ENCODE results near the gene TAF4B.

Gene TAF4B

DNA sequence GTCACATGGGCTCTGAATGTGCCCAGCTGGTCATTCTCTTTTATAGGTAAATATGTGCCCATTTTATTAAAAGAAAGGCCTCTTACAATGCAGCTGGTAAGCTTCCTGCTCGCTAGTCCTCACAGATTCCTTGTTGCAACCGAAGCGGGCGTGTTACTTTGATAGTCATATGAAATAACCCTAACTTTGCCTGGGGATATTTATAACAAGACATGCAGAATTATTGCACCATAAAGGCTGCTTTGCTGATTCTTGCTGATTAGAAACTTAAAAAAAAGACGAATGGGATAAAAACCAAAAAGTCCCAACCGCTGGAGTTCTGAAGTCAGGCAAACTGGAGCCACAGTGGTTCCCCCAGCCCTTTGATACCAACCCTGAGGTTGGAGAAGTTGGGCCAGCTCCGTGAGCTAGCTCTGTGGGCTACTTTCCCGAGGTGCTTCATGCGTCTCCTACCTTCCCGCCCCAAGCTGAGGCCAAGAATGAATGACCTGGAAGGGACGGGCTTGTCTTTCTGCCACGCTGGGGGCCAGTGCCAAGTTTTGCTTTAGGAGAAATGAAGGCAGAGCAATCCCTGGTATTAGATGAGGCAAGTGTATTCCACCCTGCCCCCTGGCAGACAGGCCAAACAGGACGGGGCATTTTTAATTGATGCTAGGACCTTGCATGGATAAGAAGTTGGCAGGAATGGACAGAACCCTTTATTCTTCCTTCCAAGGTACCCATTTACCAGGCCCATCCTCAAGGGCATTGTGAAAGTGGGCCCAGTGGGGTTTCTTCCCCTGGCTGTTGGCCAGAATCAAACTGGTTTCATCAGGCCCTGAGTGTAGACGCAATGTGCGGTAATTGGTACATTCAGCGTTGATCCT lies 181.7 kb downstream of the TAF4B start:
- H3K27me3 ChIP-seq (ENCODE audit: control insufficient read depth, insufficient read depth, low read length): no peaks in the 10 kb centered on the region
- H3K9me3 ChIP-seq (ENCODE audit: control insufficient read depth, insufficient read depth, low read depth, low read length): no peaks in the 10 kb centered on the region
- no peak overlapping the region for H3K27ac ChIP-seq (ENCODE audit: low read depth, low read length)
- H3K4me3 ChIP-seq (ENCODE audit: low read depth, low read length): no peak overlapping the region
- H3K9ac ChIP-seq (ENCODE audit: low read length): no peak overlapping the region
- no peaks in the 10 kb centered on the region for H3K36me3 ChIP-seq (ENCODE audit: control insufficient read depth, insufficient read depth, low read length)
- H3K4me1 ChIP-seq (ENCODE audit: control insufficient read depth, insufficient read depth, low read length): peaks cover 17% of the 10 kb centered on the region

DNA sequence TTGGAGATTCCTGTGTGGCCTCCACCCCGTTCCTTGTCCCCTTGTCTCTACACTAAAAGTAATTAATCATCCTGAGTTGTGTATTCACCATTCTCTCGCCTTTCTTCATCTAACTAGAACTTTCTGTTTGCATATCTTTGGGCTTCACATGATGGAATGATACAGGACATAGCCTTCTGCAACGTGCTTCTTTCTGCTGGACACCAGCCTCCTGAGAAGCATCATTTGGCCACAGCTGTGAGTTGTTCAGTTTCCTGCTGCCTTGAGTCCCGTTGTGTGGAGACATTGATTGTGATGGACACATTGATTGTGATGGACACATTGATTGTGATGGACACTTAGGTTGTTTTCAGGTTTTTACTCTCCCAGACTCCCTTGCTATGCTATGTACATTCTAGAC lies 182.8 kb downstream of the TAF4B start:
- no peaks in the 10 kb centered on the region for H3K27me3 ChIP-seq (ENCODE audit: control insufficient read depth, insufficient read depth, low read length)
- no peaks in the 10 kb centered on the region for H3K9me3 ChIP-seq (ENCODE audit: control insufficient read depth, insufficient read depth, low read depth, low read length)
- H3K27ac ChIP-seq (ENCODE audit: low read depth, low read length): no peak overlapping the region
- H3K4me1 ChIP-seq (ENCODE audit: control insufficient read depth, insufficient read depth, low read length): peaks cover 20% of the 10 kb centered on the region
- no peaks in the 10 kb centered on the region for H3K36me3 ChIP-seq (ENCODE audit: control insufficient read depth, insufficient read depth, low read length)
- no peak overlapping the region for H3K9ac ChIP-seq (ENCODE audit: low read length)
- no peak overlapping the region for H3K4me3 ChIP-seq (ENCODE audit: low read depth, low read length)

DNA sequence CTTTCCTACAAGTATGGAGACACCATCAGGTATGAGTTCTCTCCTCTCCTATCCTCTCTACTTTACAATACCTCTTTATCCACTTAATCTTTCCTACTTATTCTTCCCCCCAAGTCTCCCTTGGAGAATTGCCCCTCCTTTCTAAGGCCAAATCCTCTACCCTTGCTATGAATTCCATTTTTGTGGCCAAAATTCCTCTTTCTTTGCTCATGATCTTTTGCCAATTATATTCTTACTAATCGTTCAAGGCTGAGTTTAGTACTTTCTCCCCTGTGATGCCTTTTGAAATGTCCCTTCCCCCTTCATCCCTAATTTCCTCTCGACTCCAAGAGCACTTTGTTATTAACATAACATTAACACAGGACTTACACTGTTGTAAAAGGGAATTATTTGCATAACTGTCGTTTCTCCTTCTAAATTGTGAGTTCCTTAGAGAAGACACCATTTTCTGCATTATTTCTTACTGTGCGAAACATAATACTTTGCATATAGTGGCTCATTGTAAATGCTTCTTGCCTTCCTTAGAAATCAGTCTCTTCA lies 188.7 kb downstream of the TAF4B start:
- Histone ChIP-seq H3K27me3 (ENCODE audit: control insufficient read depth, insufficient read depth, low read length) (no peaks in the 10 kb centered on the region), H3K4me1 (ENCODE audit: control insufficient read depth, insufficient read depth, low read length) (peaks cover 29% of the 10 kb centered on the region), H3K4me3 (ENCODE audit: low read depth, low read length) (peak overlapping the region; percentile 6; the same call in 1 of the 2 replicates), H3K9me3 (ENCODE audit: control insufficient read depth, insufficient read depth, low read depth, low read length) (no peaks in the 10 kb centered on the region), H3K9ac (ENCODE audit: low read length) (no peak overlapping the region), H3K27ac (ENCODE audit: low read depth, low read length) (peak overlapping the region; percentile 57), H3K36me3 (ENCODE audit: control insufficient read depth, insufficient read depth, low read length) (no peaks in the 10 kb centered on the region)

DNA sequence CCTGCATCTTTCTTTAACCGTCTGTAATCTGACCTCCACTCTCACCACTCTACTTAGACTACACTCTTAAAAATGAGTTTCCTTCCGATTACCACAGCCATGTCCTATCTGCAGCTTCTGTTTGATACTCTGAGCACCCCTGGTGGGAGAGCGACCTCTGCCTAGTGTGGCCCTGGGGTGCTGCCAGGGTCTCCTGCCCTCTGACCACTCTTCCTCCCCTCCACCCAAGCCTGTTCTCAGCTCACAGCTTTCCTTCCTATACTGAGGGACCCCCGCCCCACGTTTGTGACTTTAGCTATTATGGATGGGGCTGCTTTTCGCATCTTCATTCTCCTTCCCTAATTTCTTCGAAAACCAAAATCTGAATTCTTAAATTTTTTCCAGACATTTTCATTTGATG lies 189.4 kb downstream of the TAF4B start:
- H3K27ac ChIP-seq (ENCODE audit: low read depth, low read length): peak overlapping the region; percentile 57
- peaks cover 29% of the 10 kb centered on the region for H3K4me1 ChIP-seq (ENCODE audit: control insufficient read depth, insufficient read depth, low read length)
- peak overlapping the region; percentile 6; the same call in 1 of the 2 replicates for H3K4me3 ChIP-seq (ENCODE audit: low read depth, low read length)

DNA sequence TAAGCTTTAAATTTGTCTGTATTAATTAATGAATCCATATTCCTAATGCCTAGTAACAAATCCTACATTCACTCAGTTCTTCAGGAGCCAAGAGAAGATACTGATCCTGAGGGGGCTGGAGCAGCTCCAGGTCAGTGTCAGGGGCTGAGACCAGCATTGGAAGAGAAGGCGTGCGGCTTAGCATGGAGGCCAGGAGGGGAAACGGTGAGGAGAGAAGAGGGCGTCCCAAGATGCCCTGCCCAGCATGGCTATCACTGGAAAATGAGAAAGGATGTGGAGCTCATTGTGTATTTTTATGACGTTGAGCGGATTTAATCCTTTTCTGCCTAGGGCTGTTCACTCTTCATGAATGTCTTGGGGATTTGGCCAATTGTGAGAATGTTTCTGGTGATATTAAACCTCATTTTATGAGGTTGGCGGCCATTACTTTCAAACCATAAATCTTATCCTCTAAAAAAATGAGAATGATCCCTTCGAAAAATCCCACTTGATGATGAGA lies 190.5 kb downstream of the TAF4B start:
- no peak overlapping the region for H3K4me3 ChIP-seq (ENCODE audit: low read depth, low read length)
- H3K9me3 ChIP-seq (ENCODE audit: control insufficient read depth, insufficient read depth, low read depth, low read length): no peaks in the 10 kb centered on the region
- H3K27ac ChIP-seq (ENCODE audit: low read depth, low read length): no peak overlapping the region
- H3K4me1 ChIP-seq (ENCODE audit: control insufficient read depth, insufficient read depth, low read length): peaks cover 29% of the 10 kb centered on the region
- no peak overlapping the region for H3K9ac ChIP-seq (ENCODE audit: low read length)
- H3K36me3 ChIP-seq (ENCODE audit: control insufficient read depth, insufficient read depth, low read length): no peaks in the 10 kb centered on the region
- no peaks in the 10 kb centered on the region for H3K27me3 ChIP-seq (ENCODE audit: control insufficient read depth, insufficient read depth, low read length)

More for the DNA sequence above, 189.4 kb downstream of the TAF4B start:
- Histone ChIP-seq H3K36me3 (ENCODE audit: control insufficient read depth, insufficient read depth, low read length) (no peaks in the 10 kb centered on the region), H3K9me3 (ENCODE audit: control insufficient read depth, insufficient read depth, low read depth, low read length) (no peaks in the 10 kb centered on the region), H3K9ac (ENCODE audit: low read length) (no peak overlapping the region), H3K27me3 (ENCODE audit: control insufficient read depth, insufficient read depth, low read length) (no peaks in the 10 kb centered on the region)

DNA sequence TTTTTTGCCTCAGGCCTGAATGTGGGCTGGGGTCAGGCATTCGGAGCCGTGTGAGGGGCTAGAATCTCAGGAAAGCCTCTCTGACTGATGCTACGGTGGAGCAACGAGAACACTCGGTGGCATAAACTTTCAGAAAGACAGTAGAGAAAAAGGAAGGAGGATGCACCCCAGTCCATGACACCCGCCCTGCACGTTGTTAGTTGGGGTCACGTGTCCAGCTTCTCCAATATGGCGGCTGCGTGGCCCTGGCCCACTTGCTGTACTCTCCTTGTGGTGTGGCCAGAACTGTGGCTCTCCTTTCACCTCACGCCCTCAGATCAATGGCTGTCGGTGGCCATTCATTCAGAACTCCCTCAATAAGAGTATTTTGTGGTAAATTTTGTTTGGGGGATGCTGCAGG lies 190.9 kb downstream of the TAF4B start:
- Histone ChIP-seq H3K4me1 (ENCODE audit: control insufficient read depth, insufficient read depth, low read length) (peaks cover 29% of the 10 kb centered on the region), H3K36me3 (ENCODE audit: control insufficient read depth, insufficient read depth, low read length) (no peaks in the 10 kb centered on the region), H3K27ac (ENCODE audit: low read depth, low read length) (no peak overlapping the region), H3K9ac (ENCODE audit: low read length) (no peak overlapping the region), H3K27me3 (ENCODE audit: control insufficient read depth, insufficient read depth, low read length) (no peaks in the 10 kb centered on the region), H3K9me3 (ENCODE audit: control insufficient read depth, insufficient read depth, low read depth, low read length) (no peaks in the 10 kb centered on the region), H3K4me3 (ENCODE audit: low read depth, low read length) (no peak overlapping the region)

DNA sequence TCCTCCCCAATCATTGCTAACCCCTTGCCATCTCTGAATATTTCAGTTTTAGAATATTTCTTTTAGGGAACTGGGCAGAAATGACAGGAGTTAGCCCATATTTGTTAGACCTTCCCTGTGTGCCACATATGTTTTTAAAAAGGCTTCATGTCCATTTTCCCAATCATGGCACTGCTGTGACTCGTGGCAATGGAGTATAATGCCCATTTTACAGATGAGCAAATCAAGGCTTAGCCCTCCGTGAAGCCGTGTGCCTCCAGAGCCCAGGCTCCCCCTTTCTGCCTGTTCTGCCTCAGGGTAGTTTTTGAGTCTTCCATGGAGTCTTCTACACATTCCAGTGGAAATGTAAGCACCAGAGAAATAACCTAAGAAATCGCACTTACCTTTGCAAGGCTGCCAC lies 192.0 kb downstream of the TAF4B start:
- Histone ChIP-seq H3K27ac (ENCODE audit: low read depth, low read length) (no peak overlapping the region), H3K36me3 (ENCODE audit: control insufficient read depth, insufficient read depth, low read length) (no peaks in the 10 kb centered on the region), H3K9me3 (ENCODE audit: control insufficient read depth, insufficient read depth, low read depth, low read length) (no peaks in the 10 kb centered on the region), H3K9ac (ENCODE audit: low read length) (no peak overlapping the region), H3K4me1 (ENCODE audit: control insufficient read depth, insufficient read depth, low read length) (peaks cover 29% of the 10 kb centered on the region), H3K4me3 (ENCODE audit: low read depth, low read length) (no peak overlapping the region), H3K27me3 (ENCODE audit: control insufficient read depth, insufficient read depth, low read length) (no peaks in the 10 kb centered on the region)

DNA sequence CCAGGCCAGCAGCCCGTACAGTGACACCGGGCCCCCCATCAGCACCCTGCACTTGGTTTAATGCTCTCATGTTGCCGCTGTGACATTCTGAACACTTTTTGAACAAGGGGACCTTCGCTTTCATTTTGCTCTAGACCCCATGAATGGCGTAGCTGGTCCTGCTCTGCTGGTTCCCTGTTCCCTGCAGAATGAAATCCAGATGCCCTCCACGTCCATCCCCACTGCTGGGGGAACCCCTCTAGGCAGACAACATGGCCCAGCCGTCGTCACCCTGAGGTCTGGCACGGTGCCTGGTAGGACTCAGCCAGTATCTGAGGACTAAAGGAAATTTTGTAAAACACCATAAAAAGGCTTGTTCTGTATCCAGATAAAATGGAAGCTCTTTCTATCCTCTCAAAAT lies 193.5 kb downstream of the TAF4B start:
- no peaks in the 10 kb centered on the region for H3K36me3 ChIP-seq (ENCODE audit: control insufficient read depth, insufficient read depth, low read length)
- peaks cover 19% of the 10 kb centered on the region for H3K4me1 ChIP-seq (ENCODE audit: control insufficient read depth, insufficient read depth, low read length)
- H3K4me3 ChIP-seq (ENCODE audit: low read depth, low read length): no peak overlapping the region
- no peak overlapping the region for H3K9ac ChIP-seq (ENCODE audit: low read length)
- no peaks in the 10 kb centered on the region for H3K27me3 ChIP-seq (ENCODE audit: control insufficient read depth, insufficient read depth, low read length)
- no peaks in the 10 kb centered on the region for H3K9me3 ChIP-seq (ENCODE audit: control insufficient read depth, insufficient read depth, low read depth, low read length)
- no peak overlapping the region for H3K27ac ChIP-seq (ENCODE audit: low read depth, low read length)

DNA sequence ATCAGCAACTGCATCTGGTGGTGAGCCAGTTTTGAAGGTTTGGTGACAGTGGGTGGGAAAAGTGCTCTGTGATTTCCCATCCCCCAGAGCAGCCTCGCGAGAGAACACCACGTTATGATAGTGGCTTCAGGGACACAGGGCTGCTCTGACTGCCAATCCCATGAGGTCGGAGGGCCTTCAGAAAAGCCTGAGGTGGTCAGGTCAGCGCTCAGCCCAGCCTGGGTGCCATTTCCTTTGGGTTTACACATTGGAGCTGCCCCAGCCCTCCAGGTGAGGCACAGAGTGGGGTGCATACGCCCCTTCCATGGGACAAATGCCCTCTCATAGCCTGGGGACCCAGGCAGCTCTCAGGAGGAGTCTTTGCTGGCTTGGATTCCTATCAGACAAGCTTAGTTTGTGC lies 195.3 kb downstream of the TAF4B start:
- H3K27me3 ChIP-seq (ENCODE audit: control insufficient read depth, insufficient read depth, low read length): no peaks in the 10 kb centered on the region
- no peak overlapping the region for H3K27ac ChIP-seq (ENCODE audit: low read depth, low read length)
- no peak overlapping the region for H3K4me3 ChIP-seq (ENCODE audit: low read depth, low read length)
- H3K36me3 ChIP-seq (ENCODE audit: control insufficient read depth, insufficient read depth, low read length): no peaks in the 10 kb centered on the region
- no peaks in the 10 kb centered on the region for H3K9me3 ChIP-seq (ENCODE audit: control insufficient read depth, insufficient read depth, low read depth, low read length)
- H3K4me1 ChIP-seq (ENCODE audit: control insufficient read depth, insufficient read depth, low read length): peaks cover 1% of the 10 kb centered on the region; the same call in 1 of the 2 replicates
- no peak overlapping the region for H3K9ac ChIP-seq (ENCODE audit: low read length)

DNA sequence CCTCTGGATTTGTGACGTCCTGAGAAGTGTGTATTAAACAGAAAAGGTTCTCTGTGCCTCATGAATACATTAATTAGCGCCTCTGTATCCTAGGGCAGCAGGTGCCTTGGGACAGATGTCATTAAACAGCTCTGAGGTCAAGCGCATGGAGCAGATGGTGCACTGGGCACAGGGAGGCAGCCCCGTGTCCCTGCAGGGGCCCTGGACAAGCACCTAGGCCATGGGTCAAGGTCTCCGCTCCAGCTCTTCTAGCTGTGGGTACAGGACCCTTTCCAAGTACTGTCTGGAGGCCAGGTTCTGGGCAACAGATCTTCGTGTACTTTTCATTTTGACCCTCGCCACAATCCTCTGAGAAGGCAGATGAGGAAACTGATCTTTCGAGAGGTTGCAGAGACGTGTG lies 195.7 kb downstream of the TAF4B start:
- Histone ChIP-seq H3K36me3 (ENCODE audit: control insufficient read depth, insufficient read depth, low read length) (no peaks in the 10 kb centered on the region), H3K27ac (ENCODE audit: low read depth, low read length) (no peak overlapping the region), H3K4me3 (ENCODE audit: low read depth, low read length) (no peak overlapping the region), H3K9me3 (ENCODE audit: control insufficient read depth, insufficient read depth, low read depth, low read length) (no peaks in the 10 kb centered on the region), H3K27me3 (ENCODE audit: control insufficient read depth, insufficient read depth, low read length) (no peaks in the 10 kb centered on the region), H3K9ac (ENCODE audit: low read length) (no peak overlapping the region), H3K4me1 (ENCODE audit: control insufficient read depth, insufficient read depth, low read length) (no peaks in the 10 kb centered on the region; the same call in 1 of the 2 replicates)

DNA sequence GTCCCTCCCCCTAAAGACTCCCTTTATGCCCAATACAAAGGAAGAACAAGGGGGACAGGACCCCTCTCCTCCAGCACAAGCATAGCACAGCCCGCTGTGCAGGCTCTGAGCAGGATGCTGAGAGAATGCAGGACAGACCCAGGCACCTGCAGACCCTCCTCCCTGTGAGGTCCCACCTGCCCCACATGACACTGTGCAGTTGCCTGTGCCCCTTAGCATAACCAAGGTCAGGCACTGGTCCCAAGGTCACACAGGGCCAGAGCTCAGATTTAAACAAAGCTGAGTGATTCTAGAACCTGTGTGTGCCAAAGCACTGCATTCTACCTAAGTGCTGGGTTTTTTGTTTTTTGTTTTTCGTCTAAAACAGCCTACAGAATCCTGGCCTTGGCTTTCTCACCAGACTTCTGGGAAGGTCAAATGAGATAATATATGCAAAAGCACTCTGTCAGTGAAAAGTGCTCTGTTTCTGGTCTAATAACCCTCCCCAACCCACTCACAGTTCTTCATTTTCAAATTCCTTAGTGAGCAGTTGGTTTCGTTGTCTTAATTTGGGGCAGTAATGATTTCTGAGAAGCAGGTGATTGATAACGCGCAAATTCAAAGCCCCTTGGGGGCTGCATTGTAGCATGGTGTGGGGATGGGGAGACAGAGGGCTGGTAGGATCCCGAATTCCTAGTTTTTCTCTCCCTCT lies 196.4 kb downstream of the TAF4B start:
- no peaks in the 10 kb centered on the region; the same call in 1 of the 2 replicates for H3K4me1 ChIP-seq (ENCODE audit: control insufficient read depth, insufficient read depth, low read length)
- H3K27me3 ChIP-seq (ENCODE audit: control insufficient read depth, insufficient read depth, low read length): no peaks in the 10 kb centered on the region
- no peak overlapping the region for H3K4me3 ChIP-seq (ENCODE audit: low read depth, low read length)
- no peak overlapping the region for H3K27ac ChIP-seq (ENCODE audit: low read depth, low read length)
- H3K36me3 ChIP-seq (ENCODE audit: control insufficient read depth, insufficient read depth, low read length): no peaks in the 10 kb centered on the region
- no peaks in the 10 kb centered on the region for H3K9me3 ChIP-seq (ENCODE audit: control insufficient read depth, insufficient read depth, low read depth, low read length)
- no peak overlapping the region for H3K9ac ChIP-seq (ENCODE audit: low read length)
